CD14-positive monocyte (primary cell): ENCODE data around the gene FRMD3. TPM values are rescaled to one million over a fixed set of nuclear protein-coding genes. Genes with fewer than 3 reads are reported as not detected.

Experiments used
- DNase-seq, 3 donors: peaks; one replicate each; pipeline ENCODE4 v3.0.0-alpha.2; 2011 to 2022
- H2AFZ ChIP-seq: 2 replicates; pipeline ENCODE4 v1.6.0; 2012; ENCODE audit warnings: mild to moderate bottlenecking, low read depth, low read length, inconsistent platforms; ENCODE audit not compliant: insufficient read depth, poor library complexity, severe bottlenecking
- H3K27ac ChIP-seq, 2 donors: 1 replicate in 1 of 2; 2 replicates in 1 of 2; pipeline ENCODE4 v1.5.1; 2012 to 2013; ENCODE audit warnings: low read length in 2 of 2, control low read depth in 1 of 2, inconsistent platforms in 1 of 2, low read depth in 1 of 2, mild to moderate bottlenecking in 1 of 2
- H3K27me3 ChIP-seq, 2 donors: one replicate each; pipeline versions ENCODE4 v1.6.0 to v1.6.1; 2011 to 2013; ENCODE audit warnings: low read length in 2 of 2; ENCODE audit not compliant: control insufficient read depth in 2 of 2, insufficient read depth in 2 of 2
- H3K36me3 ChIP-seq, 2 donors: replicated peaks in 1 of 2; 1 replicate in 1 of 2; 2 replicates in 1 of 2; pipeline versions ENCODE4 v1.5.1 to v1.6.1; 2012 to 2013; ENCODE audit warnings: low read length in 2 of 2, control low read depth in 1 of 2, inconsistent platforms in 1 of 2, mild to moderate bottlenecking in 1 of 2; ENCODE audit not compliant: insufficient read depth in 2 of 2, control insufficient read depth in 1 of 2
- H3K4me1 ChIP-seq, 2 donors: 1 replicate in 1 of 2; 2 replicates in 1 of 2; pipeline versions ENCODE4 v1.5.1 to v1.6.1; 2012 to 2013; ENCODE audit warnings: low read length in 2 of 2, control low read depth in 1 of 2, inconsistent platforms in 1 of 2, mild to moderate bottlenecking in 1 of 2, moderate library complexity in 1 of 2; ENCODE audit not compliant: insufficient read depth in 2 of 2, control insufficient read depth in 1 of 2
- H3K4me2 ChIP-seq: replicated peaks from 2 replicates; pipeline ENCODE3; 2012; ENCODE audit warnings: low read length, moderate library complexity, mild to moderate bottlenecking; ENCODE audit not compliant: poor library complexity, severe bottlenecking; ENCODE audit errors: extremely low read depth
- H3K4me3 ChIP-seq, 3 experiments: fragments of 200-600 bp in 1 of 3; sonication (generic) in 1 of 3; replicated peaks in 1 of 3; 1 replicate in 2 of 3; 2 replicates in 1 of 3; pipeline ENCODE4 v1.5.1; 2011 to 2013; ENCODE audit warnings: low read length in 3 of 3, mild to moderate bottlenecking in 3 of 3, control low read depth in 2 of 3, low read depth in 2 of 3, inconsistent platforms in 1 of 3, moderate library complexity in 1 of 3
- H3K79me2 ChIP-seq: 2 replicates; pipeline ENCODE4 v1.6.0; 2012; ENCODE audit warnings: mild to moderate bottlenecking, control low read depth, inconsistent platforms, low read length, moderate library complexity; ENCODE audit not compliant: insufficient read depth
- H3K9ac ChIP-seq: 2 replicates; pipeline ENCODE4 v1.6.0; 2017; ENCODE audit warnings: low read length, mild to moderate bottlenecking; ENCODE audit not compliant: insufficient read depth, poor library complexity, severe bottlenecking
- H3K9me3 ChIP-seq, 2 donors: replicated peaks in 1 of 2; 1 replicate in 1 of 2; 2 replicates in 1 of 2; pipeline versions ENCODE4 v1.5.1 to v1.6.1; 2012 to 2013; ENCODE audit warnings: low read length in 2 of 2, control low read depth in 1 of 2; ENCODE audit not compliant: control insufficient read depth in 1 of 2, insufficient read depth in 1 of 2
- H4K20me1 ChIP-seq: 2 replicates; pipeline ENCODE4 v1.6.0; 2012; ENCODE audit warnings: mild to moderate bottlenecking, low read length, control low read depth, moderate library complexity; ENCODE audit not compliant: insufficient read depth
- H3K27ac Mint-ChIP-seq, 7 donors: one replicate each; pipeline ENCODE4 v1.8.0; 2020; ENCODE audit warnings: mild to moderate bottlenecking in 7 of 7, mixed read lengths in 7 of 7, moderate library complexity in 6 of 7, inconsistent platforms in 2 of 7
- H3K27me3 Mint-ChIP-seq, 3 donors: one replicate each; pipeline ENCODE4 v1.8.0; 2021 to 2022; ENCODE audit warnings: low read depth in 3 of 3, mild to moderate bottlenecking in 3 of 3, mixed read lengths in 3 of 3, moderate library complexity in 3 of 3, inconsistent platforms in 1 of 3
- H3K36me3 Mint-ChIP-seq, 2 donors: one replicate each; pipeline ENCODE4 v1.8.0; 2020; ENCODE audit warnings: mixed read lengths in 2 of 2, inconsistent platforms in 1 of 2, mild to moderate bottlenecking in 1 of 2
- H3K4me1 Mint-ChIP-seq: one replicate; pipeline ENCODE4 v1.8.0; 2020; ENCODE audit warnings: mild to moderate bottlenecking, mixed read lengths
- H3K4me3 Mint-ChIP-seq, 2 donors: one replicate each; pipeline ENCODE4 v1.8.0; 2020; ENCODE audit warnings: mild to moderate bottlenecking in 2 of 2, mixed read lengths in 2 of 2, moderate library complexity in 1 of 2
- H3K9me3 Mint-ChIP-seq, 7 donors: one replicate each; pipeline ENCODE4 v1.8.0; 2020 to 2022; ENCODE audit warnings: mixed read lengths in 7 of 7, mild to moderate bottlenecking in 6 of 7, moderate library complexity in 6 of 7, inconsistent platforms in 2 of 7
- CTCF ChIP-seq: fragments of 200-600 bp; IDR thresholded peaks from one replicate; pipeline ENCODE4 v1.8.0; 2022; ENCODE audit warnings: antibody characterized with exemption, mild to moderate bottlenecking
- WGBS: methylation state at CpG from one replicate; pipeline ENCODE4 v1.1.5; 2013; ENCODE audit warnings: missing lambda C conversion rate; ENCODE audit not compliant: insufficient coverage; 5-methylcytosine and 5-hydroxymethylcytosine counted together
- intact Hi-C, 2 donors: fragments of 100-400 bp; cut with micrococcal nuclease; formaldehyde crosslinking; loops; one replicate each; pipeline versions ENCODE4 v1.15.0 to v1.15.1; 2023
- polyA plus RNA-seq, 3 donors: library from polyadenylated mRNA; depleted of rRNA in 1 of 3; unstranded in 2 of 3; stranded (reverse) in 1 of 3; fragments of 300-500 nt in 2 of 3; fragments of >200 nt in 1 of 3; fragmentation: Illumina TruSeq in 2 of 3; gene quantifications; 1 replicate in 2 of 3; 2 replicates in 1 of 3; pipeline ENCODE4 v1.2.3, GENCODE V29; 2012 to 2021

The FRMD3 gene
- polyA plus RNA-seq, 3 donors: 2.8 to 9.8 (median 4.2) TPM

GRCh38 chr9:83454076-83454475 is 84.1 kb downstream of the FRMD3 start:
- Histone ChIP-seq H3K27me3 (no peaks in the 10 kb centered on the region), H3K4me3 (no peak overlapping the region), H2AFZ (no peak overlapping the region), H3K9me3 (no peaks in the 10 kb centered on the region), H3K4me2 (no peak overlapping the region), H3K27ac (no peak overlapping the region), H4K20me1 (no peaks in the 10 kb centered on the region), H3K79me2 (no peaks in the 10 kb centered on the region), H3K4me1 (no peaks in the 10 kb centered on the region), H3K9ac (no peak overlapping the region), H3K36me3 (no peaks in the 10 kb centered on the region)
- peaks cover 3% of the 10 kb centered on the region for H3K4me1 Mint-ChIP-seq
- peaks cover 3 to 5% of the 10 kb centered on the region in 2 donors for H3K36me3 Mint-ChIP-seq
- no peak for TF ChIP-seq CTCF
- peaks cover 2 to 10% (median 5%) of the 10 kb centered on the region in 7 donors for H3K9me3 Mint-ChIP-seq
- H3K27ac Mint-ChIP-seq: no peak overlapping the region
- intact Hi-C loops: no loop called here
- no peak overlapping the region for H3K4me3 Mint-ChIP-seq
- peaks cover 0 to 2% (median 0%) of the 10 kb centered on the region in 3 donors for H3K27me3 Mint-ChIP-seq
- no peak for DNase-seq

GRCh38 chr9:83451308-83451707 is 86.9 kb downstream of the FRMD3 start:
- no peak overlapping the region for H3K4me3 ChIP-seq
- H3K9ac ChIP-seq: no peak overlapping the region
- no peaks in the 10 kb centered on the region for H3K4me1 ChIP-seq
- WGBS: 83% methylated on average over 1 of the region's 4 CpGs
- H3K9me3 ChIP-seq: no peaks in the 10 kb centered on the region
- H2AFZ ChIP-seq: no peak overlapping the region
- Mint-ChIP-seq H3K27me3 (peaks cover 0 to 6% (median 3%) of the 10 kb centered on the region in 3 donors), H3K4me1 (peaks cover 3% of the 10 kb centered on the region), H3K4me3 (no peak overlapping the region), H3K27ac (no peak overlapping the region), H3K36me3 (peaks cover 3 to 13% of the 10 kb centered on the region in 2 donors), H3K9me3 (peaks cover 2 to 11% (median 5%) of the 10 kb centered on the region in 7 donors)
- intact Hi-C loops: no loop called here
- no peaks in the 10 kb centered on the region for H3K79me2 ChIP-seq
- H3K27ac ChIP-seq: no peak overlapping the region
- H4K20me1 ChIP-seq: no peaks in the 10 kb centered on the region
- H3K36me3 ChIP-seq: no peaks in the 10 kb centered on the region
- no peaks in the 10 kb centered on the region for H3K27me3 ChIP-seq
- no peak for DNase-seq
- H3K4me2 ChIP-seq: no peak overlapping the region
- TF ChIP-seq CTCF: no peak
